Measurements from ENCODE around the gene LRRC45.

DNA sequence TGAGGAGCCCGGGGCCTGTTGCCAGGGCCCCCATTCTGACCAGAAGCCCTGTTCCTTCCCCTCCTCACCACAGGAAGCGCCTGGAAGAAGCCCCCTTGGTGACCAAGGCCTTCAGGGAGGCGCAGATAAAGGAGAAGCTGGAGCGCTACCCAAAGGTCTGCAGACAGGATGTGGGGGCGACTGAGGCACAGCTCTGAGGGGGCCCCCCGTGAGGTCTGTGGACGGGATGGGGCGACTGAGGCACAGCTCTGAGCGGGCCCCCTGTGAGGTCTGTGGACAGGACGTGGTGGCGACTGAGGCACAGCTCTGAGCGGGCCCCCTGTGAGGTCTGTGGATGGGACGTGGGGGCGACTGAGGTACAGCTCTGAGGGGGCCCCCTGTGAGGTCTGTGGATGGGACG is 13.7 kb upstream of the LRRC45 start:
- no peak for TF ChIP-seq POLR2A (IDR thresholded peaks at IDR 0.05; ENCODE audit: low read depth, low read length)
- TF ChIP-seq POLR2AphosphoS5 (IDR thresholded peaks at IDR 0.05; ENCODE audit: low read depth, low read length) = no peak
- TF ChIP-seq TAF1 (IDR thresholded peaks at IDR 0.05; ENCODE audit: low read depth, low read length) = no peak
